Measurements from ENCODE around the gene SAA1.

DNA sequence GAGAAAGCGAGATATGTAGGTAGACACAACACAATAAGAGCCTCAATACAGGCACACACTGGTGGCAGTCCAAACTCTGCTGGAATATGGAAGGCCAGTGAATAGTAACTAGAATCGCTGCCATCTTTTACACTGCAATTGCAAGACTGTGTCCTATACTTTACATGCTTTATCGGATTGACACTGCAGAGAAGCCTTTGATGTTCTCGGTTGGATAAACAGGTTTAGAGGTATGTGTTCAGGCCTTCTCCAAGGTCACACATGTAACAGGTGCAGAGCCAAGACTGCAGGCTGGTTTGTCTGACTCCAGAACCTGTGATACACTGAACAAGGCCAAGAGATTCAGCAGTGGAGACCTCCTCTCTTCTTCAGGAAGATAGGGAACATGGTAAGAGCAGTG, 5.1 kb downstream of the SAA1 start:
- TF ChIP-seq, protein P1, sequence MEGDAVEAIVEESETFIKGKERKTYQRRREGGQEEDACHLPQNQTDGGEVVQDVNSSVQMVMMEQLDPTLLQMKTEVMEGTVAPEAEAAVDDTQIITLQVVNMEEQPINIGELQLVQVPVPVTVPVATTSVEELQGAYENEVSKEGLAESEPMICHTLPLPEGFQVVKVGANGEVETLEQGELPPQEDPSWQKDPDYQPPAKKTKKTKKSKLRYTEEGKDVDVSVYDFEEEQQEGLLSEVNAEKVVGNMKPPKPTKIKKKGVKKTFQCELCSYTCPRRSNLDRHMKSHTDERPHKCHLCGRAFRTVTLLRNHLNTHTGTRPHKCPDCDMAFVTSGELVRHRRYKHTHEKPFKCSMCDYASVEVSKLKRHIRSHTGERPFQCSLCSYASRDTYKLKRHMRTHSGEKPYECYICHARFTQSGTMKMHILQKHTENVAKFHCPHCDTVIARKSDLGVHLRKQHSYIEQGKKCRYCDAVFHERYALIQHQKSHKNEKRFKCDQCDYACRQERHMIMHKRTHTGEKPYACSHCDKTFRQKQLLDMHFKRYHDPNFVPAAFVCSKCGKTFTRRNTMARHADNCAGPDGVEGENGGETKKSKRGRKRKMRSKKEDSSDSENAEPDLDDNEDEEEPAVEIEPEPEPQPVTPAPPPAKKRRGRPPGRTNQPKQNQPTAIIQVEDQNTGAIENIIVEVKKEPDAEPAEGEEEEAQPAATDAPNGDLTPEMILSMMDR (IDR thresholded peaks at IDR 0.05), result no peak
- no peak for TF ChIP-seq POLR2A (IDR thresholded peaks at IDR 0.05)

All from ovary (tissue), 3 donors.